K562 (cell line): ENCODE measurements around the gene PHF24. TPM values are rescaled to one million over a fixed set of nuclear protein-coding genes. Genes with fewer than 3 reads are reported as not detected.
A peak's percentile ranks its signal among the peaks of the same experiment; 100 is the strongest.

Source experiments
- ATF1 ChIP-seq, 2 experiments: fragments of 450-650 bp in 1 of 2; IDR thresholded peaks; 2 replicates each; pipeline ENCODE4 v1.6.1; 2016; ENCODE audit warnings: missing compliant biosample characterization in 1 of 2, missing genetic modification characterization in 1 of 2
- CUX1 ChIP-seq: fragments of 200-800 bp; sonication (Bioruptor generic); IDR thresholded peaks from 2 replicates; pipeline ENCODE4 v1.6.1; 2016; ENCODE audit warnings: missing genetic modification characterization, missing compliant biosample characterization
- EGR1 ChIP-seq: fragments of 450-650 bp; conservative IDR thresholded peaks from 2 replicates; pipeline ENCODE4 v1.6.1; 2017; ENCODE audit warnings: mild to moderate bottlenecking
- GMEB1 ChIP-seq: fragments of 250-450 bp; sonication (Bioruptor Pico); IDR thresholded peaks from 2 replicates; pipeline ENCODE4 v1.4.0; 2020; ENCODE audit warnings: mild to moderate bottlenecking
- HMBOX1 ChIP-seq: sonication (generic); IDR thresholded peaks from 2 replicates; pipeline ENCODE4 v1.6.1; 2016
- MTA3 ChIP-seq: fragments of 450-650 bp; formaldehyde crosslinking; IDR thresholded peaks from 2 replicates; pipeline ENCODE4 v1.6.1; 2017; ENCODE audit warnings: mild to moderate bottlenecking, borderline replicate concordance
- NRF1 ChIP-seq, 2 experiments: fragments of 450-650 bp; IDR thresholded peaks in 1 of 2; conservative IDR thresholded peaks in 1 of 2; 2 replicates each; pipeline ENCODE4 v1.6.1; 2014; ENCODE audit warnings: mild to moderate bottlenecking in 2 of 2
- PKNOX1 ChIP-seq: fragments of 450-650 bp; IDR thresholded peaks from 2 replicates; pipeline ENCODE4 v1.6.1; 2016
- ZBTB5 ChIP-seq: fragments of 450-650 bp; IDR thresholded peaks from 2 replicates; pipeline ENCODE4 v1.6.1; 2017; ENCODE audit warnings: antibody characterized with exemption
- ZBTB8A ChIP-seq: fragments of 450-650 bp; IDR thresholded peaks from 2 replicates; pipeline ENCODE4 v1.6.1; 2018; ENCODE audit warnings: mild to moderate bottlenecking, moderate library complexity; ENCODE audit not compliant: partially characterized antibody
- ZKSCAN8 ChIP-seq: fragments of 200-800 bp; sonication (Bioruptor generic); IDR thresholded peaks from 2 replicates; pipeline ENCODE4 v1.6.1; 2016; ENCODE audit warnings: missing genetic modification characterization, missing compliant biosample characterization
- ZNF124 ChIP-seq: sonication (generic); formaldehyde crosslinking; IDR thresholded peaks from 2 replicates; pipeline ENCODE4 v1.8.1; 2022; ENCODE audit warnings: missing genetic modification reagents
- ZNF316 ChIP-seq: fragments of 450-650 bp; IDR thresholded peaks from 2 replicates; pipeline ENCODE4 v1.6.1; 2016
- ZNF395 ChIP-seq: fragments of 200-800 bp; sonication (Bioruptor generic); IDR thresholded peaks from 2 replicates; pipeline ENCODE4 v1.6.1; 2017; ENCODE audit warnings: missing genetic modification characterization, missing compliant biosample characterization
- polyA plus RNA-seq, 8 experiments: library from polyadenylated mRNA; depleted of rRNA in 4 of 8; stranded (reverse) in 5 of 8; unstranded in 3 of 8; fragments of >200 nt; fragmentation: Nextera tagmentation in 2 of 8; fragmentation: Illumina TruSeq in 1 of 8; extraction: Ambion mirVana in 2 of 8; extraction: Trizol in 1 of 8; gene quantifications; 2 replicates each; pipeline versions ENCODE4 v1.2.1 to v1.2.3, GENCODE V29; 2011 to 2014; ENCODE audit warnings: inconsistent platforms in 1 of 8, missing spikeins in 1 of 8
- total RNA-seq, 7 experiments: library from RNA; depleted of rRNA in 6 of 7; stranded (reverse); fragments of >200 nt in 6 of 7; fragmentation: Illumina TruSeq in 2 of 7; extraction: Trizol in 2 of 7; gene quantifications; 2 replicates each; pipeline versions ENCODE4 v1.2.1 to v1.2.3, GENCODE V29; 2011 to 2021; ENCODE audit warnings: low replicate concordance in 1 of 7

The PHF24 gene
- total and polyA plus RNA-seq, 9 of the 15 experiments (the other 6 are each of a cell fraction or from before 2014, with no cell fraction given), result 0.01 TPM; not detected in 7

- TF ChIP-seq PKNOX1 (no peak), CUX1 (no peak), EGR1 (peak; percentile 41), HMBOX1 (0 out of 2 replicates have a peak, but pooled peaks have one; percentile 28), ZNF124 (CRISPR knock-in tag) (no peak), ZNF395 (CRISPR knock-in tag) (peak; percentile 56; the same call in 1 of the 2 replicates), MTA3 (no peak), ZNF316 (no peak), ZKSCAN8 (no peak), ZBTB8A (no peak), ZBTB5 (no peak), GMEB1 (CRISPR knock-in tag) (no peak), NRF1 (conservative IDR thresholded peaks at IDR 0.05 in 1 of 2, IDR thresholded peaks at IDR 0.05 in 1 of 2) (no peak), ATF1 (CRISPR knock-in tag; IDR thresholded peaks at IDR 0.05) (no peak), ATF1 (tag; IDR thresholded peaks at IDR 0.05) (peak; percentile 44)
Observed at GRCh38 chr9:34992376-34992951, 34.4 kb downstream of the PHF24 start (continued).
